MM.1S (cell line): ENCODE data around the gene NPTX1.

Experiments used
- DNase-seq: peaks from one replicate; pipeline ENCODE4 v3.0.0-alpha.2; 2015
- H2AFZ ChIP-seq: fragments of 300-600 bp; sonication (generic); 2 replicates; pipeline ENCODE4 v1.6.0; 2016; ENCODE audit warnings: antibody characterized with exemption, low read length
- H3F3A ChIP-seq: fragments of 300-600 bp; sonication (generic); 2 replicates; pipeline ENCODE4 v1.6.1; 2016; ENCODE audit warnings: mild to moderate bottlenecking, antibody characterized with exemption, low read length, moderate library complexity, mixed read lengths; ENCODE audit not compliant: insufficient read depth
- H3K27ac ChIP-seq: fragments of 300-600 bp; sonication (generic); 2 replicates; pipeline ENCODE4 v1.5.1; 2016; ENCODE audit warnings: mild to moderate bottlenecking, low read length
- H3K27me3 ChIP-seq: fragments of 300-600 bp; sonication (generic); replicated peaks from 2 replicates; pipeline ENCODE4 v1.6.0; 2016; ENCODE audit warnings: low read length; ENCODE audit not compliant: insufficient read depth
- H3K36me3 ChIP-seq: fragments of 300-600 bp; sonication (generic); replicated peaks from 2 replicates; pipeline ENCODE4 v1.6.1; 2016; ENCODE audit warnings: mild to moderate bottlenecking, low read length, mixed read lengths; ENCODE audit not compliant: insufficient read depth
- H3K4me1 ChIP-seq: fragments of 300-600 bp; sonication (generic); 2 replicates; pipeline ENCODE4 v1.6.1; 2016; ENCODE audit warnings: low read length, mixed read lengths
- H3K4me2 ChIP-seq: fragments of 300-600 bp; sonication (generic); 2 replicates; pipeline ENCODE4 v1.6.0; 2016; ENCODE audit warnings: low read depth, low read length
- H3K4me3 ChIP-seq: fragments of 300-600 bp; sonication (generic); 2 replicates; pipeline ENCODE4 v1.5.1; 2016; ENCODE audit warnings: low read length, mixed read lengths
- H3K79me2 ChIP-seq: fragments of 300-600 bp; sonication (generic); 2 replicates; pipeline ENCODE4 v1.6.1; 2016; ENCODE audit warnings: mixed run types, low read length, mixed read lengths
- H3K9ac ChIP-seq: fragments of 300-600 bp; sonication (generic); 2 replicates; pipeline ENCODE4 v1.6.1; 2016; ENCODE audit warnings: low read length, mixed read lengths
- H3K9me2 ChIP-seq: fragments of 300-600 bp; sonication (generic); replicated peaks from 2 replicates; pipeline ENCODE4 v1.6.1; 2016; ENCODE audit warnings: mild to moderate bottlenecking, low read length, mixed read lengths; ENCODE audit not compliant: insufficient read depth
- H3K9me3 ChIP-seq: fragments of 300-600 bp; sonication (generic); replicated peaks from 2 replicates; pipeline ENCODE4 v1.6.1; 2016; ENCODE audit warnings: mild to moderate bottlenecking, low read length, mixed read lengths; ENCODE audit not compliant: insufficient read depth
- H4K20me1 ChIP-seq: fragments of 300-600 bp; sonication (generic); 2 replicates; pipeline ENCODE4 v1.6.1; 2016; ENCODE audit warnings: mild to moderate bottlenecking, low read length, moderate library complexity, mixed read lengths; ENCODE audit not compliant: insufficient read depth
- CTCF ChIP-seq: fragments of 300-600 bp; sonication (generic); IDR thresholded peaks from 2 replicates; pipeline ENCODE4 v1.5.1; 2016; ENCODE audit warnings: antibody characterized with exemption, low read length, mixed read lengths
- EZH2 ChIP-seq: fragments of 300-600 bp; sonication (generic); optimal IDR thresholded peaks from 2 replicates; pipeline ENCODE3; 2017; ENCODE audit warnings: low read depth, mild to moderate bottlenecking, antibody characterized with exemption, low read length, mixed read lengths
- EZH2phosphoT487 ChIP-seq: fragments of 300-600 bp; sonication (generic); IDR thresholded peaks from 2 replicates; pipeline ENCODE4 v1.6.1; 2018; ENCODE audit warnings: antibody characterized with exemption, low read length

NPTX1 gene

GRCh38 chr17:80473701-80474100 lies 2.7 kb downstream of the NPTX1 start:
- no peak for DNase-seq
- H4K20me1 ChIP-seq = no peaks in the 10 kb centered on the region
- peaks cover 94% of the 10 kb centered on the region for H3K27me3 ChIP-seq
- TF ChIP-seq EZH2phosphoT487 = no peak
- TF ChIP-seq CTCF = no peak
- TF ChIP-seq EZH2 = no peak
- H3K36me3 ChIP-seq = no peaks in the 10 kb centered on the region
- no peaks in the 10 kb centered on the region for H3K9me3 ChIP-seq
- H3K4me1 ChIP-seq = no peaks in the 10 kb centered on the region
- no peak overlapping the region for H2AFZ ChIP-seq
- H3K9me2 ChIP-seq = no peaks in the 10 kb centered on the region
- no peaks in the 10 kb centered on the region for H3K79me2 ChIP-seq
- no peak overlapping the region for H3K9ac ChIP-seq
- H3K27ac ChIP-seq = no peak overlapping the region
- no peak overlapping the region for H3K4me3 ChIP-seq
- H3F3A ChIP-seq = no peaks in the 10 kb centered on the region
- H3K4me2 ChIP-seq = no peak overlapping the region

- Histone ChIP-seq H4K20me1 (no peaks in the 10 kb centered on the region), H3K27me3 (peaks cover 94% of the 10 kb centered on the region), H3K36me3 (no peaks in the 10 kb centered on the region), H3F3A (no peaks in the 10 kb centered on the region), H3K79me2 (no peaks in the 10 kb centered on the region), H2AFZ (no peak overlapping the region), H3K27ac (no peak overlapping the region), H3K4me3 (no peak overlapping the region), H3K9me3 (no peaks in the 10 kb centered on the region), H3K9ac (no peak overlapping the region), H3K9me2 (no peaks in the 10 kb centered on the region), H3K4me1 (no peaks in the 10 kb centered on the region), H3K4me2 (no peak overlapping the region)
- no peak for TF ChIP-seq CTCF
- no peak for TF ChIP-seq EZH2phosphoT487
- no peak for TF ChIP-seq EZH2
- DNase-seq = no peak
Measured at GRCh38 chr17:80472996-80473395, 3.4 kb downstream of the NPTX1 start.

GRCh38 chr17:80471922-80472321 lies 4.5 kb downstream of the NPTX1 start:
- Histone ChIP-seq H2AFZ (no peak overlapping the region), H3K36me3 (no peaks in the 10 kb centered on the region), H3K79me2 (no peaks in the 10 kb centered on the region), H3K9me3 (no peaks in the 10 kb centered on the region), H3K4me3 (no peak overlapping the region), H3K27me3 (peaks cover 94% of the 10 kb centered on the region), H3K9me2 (no peaks in the 10 kb centered on the region), H3K4me1 (no peaks in the 10 kb centered on the region), H3K27ac (no peak overlapping the region), H3K9ac (no peak overlapping the region), H3F3A (no peaks in the 10 kb centered on the region), H3K4me2 (no peak overlapping the region), H4K20me1 (no peaks in the 10 kb centered on the region)
- TF ChIP-seq CTCF = no peak
- no peak for TF ChIP-seq EZH2
- TF ChIP-seq EZH2phosphoT487 = no peak
- no peak for DNase-seq
